Measurements from ENCODE around the gene CENPQ.

The CENPQ gene

GRCh38 chr6:49506569-49507111, 43.5 kb downstream of the CENPQ start:
- no peak for DNase-seq

- no peak for DNase-seq
Measured at GRCh38 chr6:49509342-49509741, 46.2 kb downstream of the CENPQ start.

GRCh38 chr6:49513153-49513989, 50.2 kb downstream of the CENPQ start:
- no peak for DNase-seq

- DNase-seq: no peak
Measured at GRCh38 chr6:49514571-49515484, 51.7 kb downstream of the CENPQ start.

GRCh38 chr6:49515485-49516146, 52.4 kb downstream of the CENPQ start:
- DNase-seq: no peak

GRCh38 chr6:49516147-49516505, 53.0 kb downstream of the CENPQ start:
- no peak for DNase-seq

- no peak for DNase-seq
Measured at GRCh38 chr6:49517919-49518318, 54.7 kb downstream of the CENPQ start.

GRCh38 chr6:49519660-49520059, 56.5 kb downstream of the CENPQ start:
- DNase-seq: no peak

GRCh38 chr6:49522710-49523593, 59.8 kb downstream of the CENPQ start:
- no peak for DNase-seq

GRCh38 chr6:49523901-49524300, 60.7 kb downstream of the CENPQ start:
- no peak for DNase-seq

- DNase-seq: no peak
Measured at GRCh38 chr6:49524541-49524940, 61.4 kb downstream of the CENPQ start.

- DNase-seq: no peak
Measured at GRCh38 chr6:49526598-49526997, 63.4 kb downstream of the CENPQ start.

GRCh38 chr6:49527320-49527719, 64.2 kb downstream of the CENPQ start:
- DNase-seq: no peak

GRCh38 chr6:49528571-49528970, 65.4 kb downstream of the CENPQ start:
- no peak for DNase-seq

- DNase-seq: no peak
Measured at GRCh38 chr6:49530141-49530776, 67.1 kb downstream of the CENPQ start.

- DNase-seq: peak; percentile 36
Measured at GRCh38 chr6:49531774-49532569, 68.8 kb downstream of the CENPQ start.

GRCh38 chr6:49535795-49536194, 72.6 kb downstream of the CENPQ start:
- no peak for DNase-seq

GRCh38 chr6:49539102-49539501, 75.9 kb downstream of the CENPQ start:
- no peak for DNase-seq

GRCh38 chr6:49540614-49541013, 77.4 kb downstream of the CENPQ start:
- no peak for DNase-seq

- DNase-seq: no peak
Measured at GRCh38 chr6:49541210-49541724, 78.1 kb downstream of the CENPQ start.
